ENCODE results near the gene HOXB7. TPM values are rescaled to one million over a fixed set of nuclear protein-coding genes. Genes with fewer than 3 reads are reported as not detected.

The HOXB7 gene
- total RNA-seq, 1 donor from 2014 or later: 3.6 TPM

- Mint-ChIP-seq H3K36me3 (ENCODE audit: low read depth, unreplicated experiment) (peaks cover 5% of the 10 kb centered on the region), H3K4me1 (ENCODE audit: unreplicated experiment) (peaks cover 52% of the 10 kb centered on the region), H3K27me3 (ENCODE audit: unreplicated experiment) (peaks cover 19% of the 10 kb centered on the region), H3K4me3 (ENCODE audit: unreplicated experiment) (no peak overlapping the region), H3K27ac (ENCODE audit: unreplicated experiment) (no peak overlapping the region), H3K9me3 (ENCODE audit: unreplicated experiment) (no peaks in the 10 kb centered on the region)
- no peak for TF ChIP-seq CTCF (IDR thresholded peaks at IDR 0.05; ENCODE audit: unreplicated experiment)
- no peak for DNase-seq (ENCODE audit: low spot score)
Observed at GRCh38 chr17:48565925-48566710, 44.7 kb downstream of the HOXB7 start.

- Mint-ChIP-seq H3K27ac (ENCODE audit: unreplicated experiment) (peak overlapping the region; percentile 88), H3K27me3 (ENCODE audit: unreplicated experiment) (peaks cover 27% of the 10 kb centered on the region)
Observed at GRCh38 chr17:48565022-48565554, 45.7 kb downstream of the HOXB7 start.

DNA sequence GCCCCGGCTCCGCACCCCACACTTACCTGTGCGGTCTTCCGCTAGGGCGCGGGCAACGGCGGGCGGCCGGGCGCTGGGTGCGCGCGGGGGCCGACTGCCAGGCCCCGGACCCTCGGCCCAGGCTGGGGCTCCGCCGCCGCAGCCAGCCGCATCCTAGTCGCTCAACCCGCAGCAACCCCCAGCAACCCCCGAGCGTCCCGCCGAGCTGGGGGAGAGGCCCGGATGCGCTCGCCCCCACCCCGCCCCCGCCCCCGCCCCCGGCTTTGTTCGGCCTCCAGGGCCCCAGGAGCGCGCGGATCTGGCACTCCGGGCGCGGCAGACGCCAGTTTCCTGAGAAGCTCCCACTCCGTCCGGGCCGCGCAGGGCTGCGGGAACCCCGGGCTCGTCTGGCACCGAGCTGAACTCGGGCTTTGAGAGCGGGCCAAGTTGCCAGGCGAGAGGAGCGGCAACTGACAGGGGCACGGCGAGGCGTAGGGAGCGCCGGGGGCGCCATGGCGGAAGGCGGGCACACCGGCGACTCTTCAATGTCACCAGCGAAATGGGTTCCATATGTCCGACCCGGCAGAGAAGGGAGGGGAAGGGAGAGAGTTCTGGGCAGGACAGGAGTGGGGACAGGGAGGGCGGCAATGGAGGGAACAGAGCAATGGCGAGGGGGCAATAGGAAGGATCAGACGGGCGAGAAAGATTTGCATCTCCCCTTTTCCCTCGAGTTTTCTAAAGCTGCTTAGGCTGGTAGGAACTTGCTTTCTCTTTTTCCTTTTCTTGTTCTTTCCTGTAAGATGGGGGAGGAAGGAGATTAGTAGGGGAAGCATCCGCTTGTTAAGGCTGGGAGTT, 46.4 kb downstream of the HOXB7 start:
- Mint-ChIP-seq H3K4me1 (ENCODE audit: unreplicated experiment) (peaks cover 50% of the 10 kb centered on the region), H3K36me3 (ENCODE audit: low read depth, unreplicated experiment) (peaks cover 14% of the 10 kb centered on the region), H3K27ac (ENCODE audit: unreplicated experiment) (peak overlapping the region; percentile 88), H3K27me3 (ENCODE audit: unreplicated experiment) (peaks cover 29% of the 10 kb centered on the region), H3K4me3 (ENCODE audit: unreplicated experiment) (no peak overlapping the region), H3K9me3 (ENCODE audit: unreplicated experiment) (no peaks in the 10 kb centered on the region)
- peak; percentile 59 for DNase-seq (ENCODE audit: low spot score)
- TF ChIP-seq CTCF (IDR thresholded peaks at IDR 0.05; ENCODE audit: unreplicated experiment): no peak

More at GRCh38 chr17:48565022-48565554, 45.7 kb downstream of the HOXB7 start:
- no peak for TF ChIP-seq CTCF (IDR thresholded peaks at IDR 0.05; ENCODE audit: unreplicated experiment)
- DNase-seq (ENCODE audit: low spot score): no peak
- Mint-ChIP-seq H3K36me3 (ENCODE audit: low read depth, unreplicated experiment) (peaks cover 11% of the 10 kb centered on the region), H3K4me3 (ENCODE audit: unreplicated experiment) (no peak overlapping the region), H3K4me1 (ENCODE audit: unreplicated experiment) (peaks cover 52% of the 10 kb centered on the region), H3K9me3 (ENCODE audit: unreplicated experiment) (no peaks in the 10 kb centered on the region)

DNA sequence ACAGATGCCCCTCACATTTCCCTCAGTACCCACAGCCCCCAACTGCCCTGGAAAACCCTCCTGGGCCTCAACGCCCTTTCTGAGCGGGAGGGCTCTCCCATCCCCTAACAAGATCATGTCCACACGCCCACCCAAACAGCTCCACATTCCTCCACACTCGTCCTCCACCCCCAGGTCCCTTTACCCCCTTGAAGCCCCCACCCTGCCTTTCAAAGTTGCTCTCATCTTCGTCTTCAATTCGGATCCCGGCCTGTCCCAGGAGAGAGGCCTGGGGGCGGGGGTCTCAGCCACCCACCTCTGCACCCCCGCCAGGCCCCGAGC, 47.0 kb downstream of the HOXB7 start:
- Mint-ChIP-seq H3K36me3 (ENCODE audit: low read depth, unreplicated experiment) (peaks cover 14% of the 10 kb centered on the region), H3K9me3 (ENCODE audit: unreplicated experiment) (no peaks in the 10 kb centered on the region), H3K4me3 (ENCODE audit: unreplicated experiment) (peak overlapping the region; percentile 94), H3K27ac (ENCODE audit: unreplicated experiment) (no peak overlapping the region), H3K4me1 (ENCODE audit: unreplicated experiment) (peaks cover 47% of the 10 kb centered on the region), H3K27me3 (ENCODE audit: unreplicated experiment) (peaks cover 25% of the 10 kb centered on the region)
- no peak for TF ChIP-seq CTCF (IDR thresholded peaks at IDR 0.05; ENCODE audit: unreplicated experiment)
- no peak for DNase-seq (ENCODE audit: low spot score)

All from endothelial cell (in vitro differentiated cells).